ENCODE measurements around the gene SAMD13. TPM values are rescaled to one million over a fixed set of nuclear protein-coding genes. Genes with fewer than 3 reads are reported as not detected.

The SAMD13 gene
- total and polyA plus RNA-seq, 2 of the 8 experiments (the other 6 are each of a cell fraction or from before 2014, with no cell fraction given), result 0.86 to 2.3 TPM

GRCh38 chr1:84367219-84367618, 65.7 kb downstream of the SAMD13 start:
- H3K9ac ChIP-seq (replicated peaks in 1 of 4; ENCODE audit: extremely low read depth in 1 of 4, low read depth in 3 of 4, low read length in 3 of 4), result no peak overlapping the region
- H2BK120ac ChIP-seq (replicated peaks; ENCODE audit: low read depth, low read length), result no peak overlapping the region
- no peaks in the 10 kb centered on the region for H3K9me3 ChIP-seq (ENCODE audit: insufficient read depth in 2 of 2, low read depth in 1 of 2, low read length in 1 of 2)
- no peak overlapping the region for H2AK5ac ChIP-seq (ENCODE audit: low read depth, low read length)
- no peaks in the 10 kb centered on the region; the same call in 1 of the 2 replicates for H3K23me2 ChIP-seq (ENCODE audit: low read depth, low read length)
- FAIRE-seq (no peak), DNase-seq (ENCODE audit: low read depth in 1 of 2, low spot score in 2 of 2) (no peak)
- ChIA-PET POLR2A (ENCODE audit: partially characterized antibody) (no interaction called here), CTCF (ENCODE audit: partially characterized antibody) (interaction anchor here (0.6 to 1.3 kb wide), 2 partner anchors 12 to 429 kb away, joined by 3 read pairs; no protein-coding TSS in a partner anchor)
- H2BK20ac ChIP-seq (ENCODE audit: low read length), result no peak overlapping the region
- no peaks in the 10 kb centered on the region for H3K79me1 ChIP-seq (ENCODE audit: low read depth, low read length)
- H3K4me1 ChIP-seq (replicated peaks in 1 of 4; ENCODE audit: control insufficient read depth in 3 of 4, insufficient read depth in 4 of 4, low read length in 3 of 4), result no peaks in the 10 kb centered on the region
- H3K18ac ChIP-seq (ENCODE audit: extremely low read depth, low read length), result no peak overlapping the region
- WGBS, 2 experiments (ENCODE audit: extremely low coverage in 1 of 2, insufficient coverage in 1 of 2, insufficient read length in 1 of 2, insufficient replicate concordance in 2 of 2, low coverage in 1 of 2, low lambda C conversion rate in 2 of 2, missing lambda C conversion rate in 1 of 2), result 100% methylated on average over 1 of the region's 1 CpG; no CpG with 5 or more reads in 1 of the 2 experiments
- H3K36me3 ChIP-seq (ENCODE audit: control insufficient read depth in 2 of 4, insufficient read depth in 4 of 4, low read length in 3 of 4), result no peaks in the 10 kb centered on the region
- no peak overlapping the region for H3K23ac ChIP-seq (ENCODE audit: insufficient read length)
- no peak overlapping the region for H3K4me3 ChIP-seq (ENCODE audit: extremely low read depth in 1 of 4, insufficient read depth in 2 of 4, low read depth in 3 of 4, low read length in 4 of 4)
- no peak overlapping the region for H4K5ac ChIP-seq (ENCODE audit: insufficient read length, low read depth, low read length)
- H3K14ac ChIP-seq (ENCODE audit: insufficient read length), result no peak overlapping the region
- H3K79me2 ChIP-seq (ENCODE audit: control insufficient read depth in 1 of 2, insufficient read depth in 2 of 2, low read length in 2 of 2), result no peaks in the 10 kb centered on the region
- H2BK12ac ChIP-seq (ENCODE audit: low read depth, low read length), result no peak overlapping the region
- no peak overlapping the region for H3K56ac ChIP-seq (replicated peaks; ENCODE audit: insufficient read length, low read depth, low read length)
- H2AFZ ChIP-seq (ENCODE audit: low read length), result no peak overlapping the region
- no peak overlapping the region for H3K4me2 ChIP-seq (ENCODE audit: insufficient read depth in 1 of 2, low read depth in 2 of 2, low read length in 2 of 2)
- no peak overlapping the region for H2BK15ac ChIP-seq (ENCODE audit: low read length)
- no peak overlapping the region for H4K8ac ChIP-seq (ENCODE audit: extremely low read depth, insufficient read depth, low read length)
- no peak for TF ChIP-seq E2F6 (IDR thresholded peaks at IDR 0.05)
- no peak for TF ChIP-seq CBX8 (IDR thresholded peaks at IDR 0.05; ENCODE audit: borderline replicate concordance, low read depth, low read length)
- TF ChIP-seq SIN3A (conservative IDR thresholded peaks at IDR 0.05 in 1 of 2, IDR thresholded peaks at IDR 0.05 in 1 of 2; ENCODE audit: low read depth in 1 of 2, low read length in 2 of 2), result no peak
- TF ChIP-seq CHD1 (IDR thresholded peaks at IDR 0.05; ENCODE audit: low read depth, low read length), result no peak
- no peak for TF ChIP-seq POLR2A (IDR thresholded peaks at IDR 0.05; ENCODE audit: control extremely low read depth in 1 of 2, low read depth in 2 of 2, low read length in 2 of 2)
- no peak for TF ChIP-seq NANOG (IDR thresholded peaks at IDR 0.05; ENCODE audit: insufficient read depth, low read depth, low read length, poor library complexity, severe bottlenecking)
- TF ChIP-seq TAF1 (IDR thresholded peaks at IDR 0.05; ENCODE audit: low read depth, low read length), result no peak
- no peak for TF ChIP-seq YY1 (IDR thresholded peaks at IDR 0.05; ENCODE audit: low read depth, low read length)
- TF ChIP-seq BCL11A (IDR thresholded peaks at IDR 0.05; ENCODE audit: low read depth in 2 of 2, low read length in 2 of 2), result no peak
- no peak overlapping the region for H3K4ac ChIP-seq (replicated peaks; ENCODE audit: insufficient read length, low read depth, low read length)
- no peak overlapping the region for H3K27ac ChIP-seq (ENCODE audit: low read depth, low read length)
- H4K20me1 ChIP-seq (replicated peaks in 1 of 2; ENCODE audit: control insufficient read depth in 1 of 2, insufficient read depth in 2 of 2, low read length in 2 of 2), result no peaks in the 10 kb centered on the region
- H4K91ac ChIP-seq (replicated peaks; ENCODE audit: insufficient read length, low read length), result no peak overlapping the region
- H2BK5ac ChIP-seq (ENCODE audit: low read depth, low read length), result no peak overlapping the region
- no peaks in the 10 kb centered on the region for H3K27me3 ChIP-seq (replicated peaks in 1 of 4; ENCODE audit: control insufficient read depth in 3 of 4, extremely low read depth in 1 of 4, insufficient read depth in 3 of 4, low read length in 3 of 4)
